ENCODE results near the gene GAPDHS. TPM values are rescaled to one million over a fixed set of nuclear protein-coding genes. Genes with fewer than 3 reads are reported as not detected.

The GAPDHS gene
- total RNA-seq, 1 donor from 2014 or later: not detected

GRCh38 chr19:35524181-35524837 lies 8.9 kb upstream of the GAPDHS start:
- no peak for TF ChIP-seq CTCF (IDR thresholded peaks at IDR 0.05)
- Histone ChIP-seq H3K36me3 (no peaks in the 10 kb centered on the region), H3K4me1 (no peaks in the 10 kb centered on the region), H3K27me3 (peaks cover 21% of the 10 kb centered on the region), H3K9me3 (no peaks in the 10 kb centered on the region), H3K4me3 (no peak overlapping the region), H3K27ac (no peak overlapping the region)
- ATAC-seq (no peak), DNase-seq (no peak)
- intact Hi-C loops (cut with DNase I): no loop called here

- TF ChIP-seq CTCF (IDR thresholded peaks at IDR 0.05): no peak
Observed at GRCh38 chr19:35525873-35526272, 7.4 kb upstream of the GAPDHS start.

GRCh38 chr19:35528218-35529038 lies 4.8 kb upstream of the GAPDHS start, which contains the start of gene SBSN:
SBSN (minus strand) TSS chr19:35528311; CDS start chr19:35528281, 30 bp downstream.
- no peak for TF ChIP-seq CTCF (IDR thresholded peaks at IDR 0.05)
- Histone ChIP-seq H3K27me3 (peaks cover 61% of the 10 kb centered on the region), H3K36me3 (no peaks in the 10 kb centered on the region), H3K4me1 (peaks cover under 1% of the 10 kb centered on the region), H3K27ac (no peak within 1 kb of the TSS), H3K9me3 (no peaks in the 10 kb centered on the region), H3K4me3 (no peak within 1 kb of the TSS)
- intact Hi-C loops (cut with DNase I): no loop called here
- no peak for DNase-seq
- no peak for ATAC-seq

More at GRCh38 chr19:35525873-35526272, 7.4 kb upstream of the GAPDHS start:
- Histone ChIP-seq H3K27me3 (peaks cover 35% of the 10 kb centered on the region), H3K4me3 (no peak overlapping the region), H3K27ac (no peak overlapping the region), H3K36me3 (no peaks in the 10 kb centered on the region), H3K9me3 (no peaks in the 10 kb centered on the region), H3K4me1 (no peaks in the 10 kb centered on the region)
- no peak for DNase-seq
- intact Hi-C loops (cut with DNase I): no loop called here
- ATAC-seq: no peak

DNA sequence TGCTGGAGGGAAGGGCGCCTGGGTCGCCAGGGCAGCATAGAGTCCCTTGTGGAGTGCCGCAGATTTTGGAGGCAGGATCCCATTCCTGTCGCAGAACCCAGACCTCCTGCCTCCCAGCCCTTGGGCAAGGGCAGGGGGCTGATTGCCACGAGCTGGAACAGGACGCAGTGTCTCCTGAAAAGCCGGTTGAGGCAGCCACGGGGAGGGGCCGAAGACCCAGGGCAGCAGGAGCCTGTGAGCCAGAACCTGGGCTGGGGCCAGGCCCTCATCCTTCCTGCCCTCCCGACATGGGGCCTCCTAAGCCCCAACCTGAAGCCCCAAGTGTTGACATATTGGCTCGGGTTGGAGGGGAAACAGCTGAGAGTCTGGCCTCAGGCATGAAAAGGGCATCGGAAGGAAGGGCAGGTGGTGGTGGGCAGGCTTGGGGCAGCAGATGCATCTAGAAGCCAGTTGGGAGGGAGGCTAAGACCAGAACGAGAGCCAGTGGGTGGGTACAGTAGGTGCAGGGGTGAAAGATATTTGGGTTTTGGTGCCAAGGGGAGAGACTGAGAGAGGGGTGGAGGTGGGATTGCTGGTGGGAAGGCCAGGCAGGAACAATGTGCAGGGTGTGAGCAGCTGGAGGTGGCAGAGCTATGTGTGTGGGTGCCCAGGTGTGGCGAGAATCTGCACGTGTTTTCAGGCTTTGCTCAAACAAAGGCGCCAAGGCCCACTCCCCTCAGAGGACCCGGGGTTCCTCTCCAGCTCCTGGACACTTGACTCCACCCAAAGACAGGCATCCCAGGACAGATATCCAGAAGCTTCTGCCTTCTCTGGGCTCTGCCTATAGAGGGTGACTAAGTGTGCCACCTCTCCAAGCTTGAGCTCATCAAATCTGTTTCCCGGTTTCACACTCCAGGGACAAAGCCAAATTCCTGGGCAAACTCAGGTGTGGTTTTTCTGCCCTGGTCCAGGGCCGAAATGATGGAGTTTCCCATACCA lies 3.7 kb upstream of the GAPDHS start:
- TF ChIP-seq CTCF (IDR thresholded peaks at IDR 0.05): no peak
- Histone ChIP-seq H3K27ac (no peak overlapping the region), H3K9me3 (no peaks in the 10 kb centered on the region), H3K36me3 (no peaks in the 10 kb centered on the region), H3K4me3 (no peak overlapping the region), H3K4me1 (peaks cover 5% of the 10 kb centered on the region), H3K27me3 (peaks cover 72% of the 10 kb centered on the region)
- intact Hi-C loops (cut with DNase I): no loop called here
- DNase-seq (no peak), ATAC-seq (no peak)

DNA sequence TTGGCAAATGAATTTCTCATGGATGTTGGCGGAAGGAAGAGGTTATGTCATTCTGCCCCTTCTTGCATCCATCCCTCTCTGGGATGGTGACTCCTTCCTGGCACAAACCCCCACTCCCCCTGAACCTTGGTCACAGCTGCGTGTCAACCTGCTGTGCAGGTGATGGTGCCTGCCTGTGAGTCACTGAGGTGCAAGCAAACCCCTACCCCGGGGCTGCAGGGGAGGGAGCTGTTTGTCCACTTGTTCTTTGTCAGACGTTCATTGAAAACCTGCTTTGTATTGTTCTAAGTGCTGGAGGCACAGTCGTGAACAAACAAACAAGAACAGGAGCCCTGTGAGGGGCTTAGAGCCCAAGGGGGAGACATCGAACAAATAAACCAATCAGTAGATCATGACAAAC lies 2.0 kb upstream of the GAPDHS start:
- DNase-seq (no peak), ATAC-seq (no peak)
- Histone ChIP-seq H3K4me3 (no peak overlapping the region), H3K4me1 (peaks cover 5% of the 10 kb centered on the region), H3K9me3 (no peaks in the 10 kb centered on the region), H3K27me3 (peaks cover 62% of the 10 kb centered on the region), H3K27ac (no peak overlapping the region), H3K36me3 (no peaks in the 10 kb centered on the region)
- intact Hi-C loops (cut with DNase I): no loop called here
- TF ChIP-seq CTCF (IDR thresholded peaks at IDR 0.05): no peak
